Measurements from ENCODE around the gene PARD3. TPM values are rescaled to one million over a fixed set of nuclear protein-coding genes. Genes with fewer than 3 reads are reported as not detected.
"Not testable (repeated sequence)": the region's sequence is repeated elsewhere in the genome, so short reads cannot be mapped to it uniquely, and the experiment has no call there.

Gene PARD3
- total RNA-seq, 4 donors from 2014 or later, result 150 to 172 (median 165) TPM

DNA sequence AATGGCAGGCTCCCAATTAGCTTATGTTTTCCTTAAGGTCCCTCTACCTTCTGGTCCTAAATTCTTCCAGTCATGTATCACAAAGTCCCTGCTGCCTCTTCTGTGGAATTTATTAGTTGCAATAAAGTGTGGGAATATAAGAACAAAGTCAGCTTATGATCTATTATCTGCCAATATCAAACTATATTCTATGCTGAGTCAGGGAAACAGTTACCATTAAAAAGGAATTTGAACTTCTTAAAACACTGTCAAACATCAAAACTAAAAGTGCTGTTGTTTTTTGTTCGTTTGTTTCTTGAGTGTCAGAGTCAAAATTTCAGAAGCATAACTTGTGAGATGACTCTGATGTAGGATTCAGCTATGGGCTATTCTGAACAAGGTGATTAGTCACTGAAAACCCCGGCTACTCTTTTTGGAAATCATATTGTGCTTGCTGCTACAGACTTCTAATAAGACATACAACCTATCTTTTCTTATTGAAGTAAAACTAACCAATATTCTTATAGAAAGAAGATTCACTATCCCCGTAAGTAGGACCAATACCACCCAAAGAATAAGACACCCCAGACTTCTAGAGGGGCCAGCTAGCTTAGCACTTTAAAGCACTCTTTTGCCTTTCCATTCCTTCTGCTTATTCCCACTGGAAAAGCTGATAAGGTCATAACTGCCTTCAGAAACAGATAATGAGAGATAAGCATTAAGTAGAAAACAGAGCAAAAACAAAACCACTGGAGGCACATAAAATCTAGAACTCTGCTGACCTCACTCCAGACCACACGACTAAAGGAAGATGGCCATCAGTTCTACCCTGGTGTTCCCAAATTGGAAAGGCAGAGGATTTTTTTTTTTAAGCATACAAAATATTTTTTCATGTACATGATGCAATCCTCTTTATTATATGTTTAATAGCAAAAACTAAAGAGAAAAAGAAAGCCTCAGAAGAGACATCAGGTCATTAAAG is 370.6 kb downstream of the PARD3 start:
- no peak overlapping the region for H3K4me3 ChIP-seq (ENCODE audit: low read depth, poor library complexity, severe bottlenecking)
- intact Hi-C loops (cut with DNase I; ENCODE audit: low total_unique reads), result no loop called here
- TF ChIP-seq CTCF (IDR thresholded peaks at IDR 0.05) (no peak), POLR2A (IDR thresholded peaks at IDR 0.05) (no peak)
- WGBS, 2 donors, result 74 to 85% methylated on average over 4 of the region's 4 CpGs
- DNase-seq (ENCODE audit: low spot score in 2 of 2), result no peak

DNA sequence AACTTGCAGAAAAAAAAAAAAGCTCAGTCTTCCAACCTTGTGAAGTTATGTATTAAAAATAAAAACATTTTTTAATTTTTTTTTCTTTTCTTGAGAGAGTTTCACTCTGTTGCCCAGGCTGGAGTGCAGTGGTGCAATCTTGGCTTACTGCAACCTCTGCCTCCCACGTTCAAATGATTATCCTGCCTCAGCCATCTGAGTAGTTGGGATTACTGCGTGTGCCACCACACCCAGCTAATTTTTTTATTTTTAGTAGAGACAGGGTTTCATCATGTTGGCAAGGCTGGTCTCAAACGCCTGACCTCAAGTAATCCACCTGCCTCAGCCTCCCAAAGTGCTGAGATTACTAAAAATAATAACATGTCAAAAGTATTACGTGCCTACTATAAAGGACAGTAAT is 375.7 kb downstream of the PARD3 start:
- H3K4me3 ChIP-seq (ENCODE audit: low read depth, poor library complexity, severe bottlenecking); intact Hi-C loops (cut with DNase I; ENCODE audit: low total_unique reads): not testable (repeated sequence)
- 31 to 34% methylated on average over 4 of the region's 4 CpGs for WGBS, 2 donors
- peak in 1 of 2 donors; percentile 24 for DNase-seq (ENCODE audit: low spot score in 2 of 2)

GRCh38 chr10:34438741-34439140 is 376.4 kb downstream of the PARD3 start:
- H3K4me3 ChIP-seq (ENCODE audit: low read depth, poor library complexity, severe bottlenecking), result no peak overlapping the region
- intact Hi-C loops (cut with DNase I; ENCODE audit: low total_unique reads), result no loop called here
- no peak for DNase-seq (ENCODE audit: low spot score in 2 of 2)
- TF ChIP-seq CTCF (IDR thresholded peaks at IDR 0.05) (no peak), POLR2A (IDR thresholded peaks at IDR 0.05) (no peak)
- 75 to 81% methylated on average over 4 of the region's 4 CpGs for WGBS, 2 donors

GRCh38 chr10:34437906-34438305 is 377.2 kb downstream of the PARD3 start:
- TF ChIP-seq CTCF (IDR thresholded peaks at IDR 0.05) (no peak), POLR2A (IDR thresholded peaks at IDR 0.05) (no peak)
- 75 to 85% methylated on average over 5 of the region's 5 CpGs for WGBS, 2 donors
- no peak for DNase-seq (ENCODE audit: low spot score in 2 of 2)
- no peak overlapping the region for H3K4me3 ChIP-seq (ENCODE audit: low read depth, poor library complexity, severe bottlenecking)
- intact Hi-C loops (cut with DNase I; ENCODE audit: low total_unique reads), result no loop called here

DNA sequence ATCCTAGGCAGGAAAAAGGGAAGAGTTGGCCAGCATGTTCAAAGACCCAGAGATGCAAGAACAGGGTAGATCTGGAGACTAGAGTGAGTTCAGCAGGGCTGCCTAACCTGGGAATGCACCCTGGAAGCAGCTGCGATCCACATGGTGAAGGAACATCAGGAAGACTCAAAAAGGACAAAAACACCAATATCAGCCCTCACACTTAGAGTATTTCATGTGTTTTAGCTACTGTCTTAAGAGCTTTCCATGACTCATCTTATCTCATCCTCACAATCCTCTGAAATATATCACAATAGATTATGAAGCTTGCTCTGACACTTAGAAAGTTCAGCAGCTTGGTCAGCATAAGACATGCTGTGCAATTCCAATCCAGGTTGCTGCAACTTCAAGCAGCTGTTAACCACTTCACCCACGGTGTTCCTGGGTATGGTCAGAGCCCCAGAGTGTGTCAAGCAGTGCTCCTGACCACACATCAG is 380.9 kb downstream of the PARD3 start:
- WGBS, 2 donors, result 49 to 57% methylated on average over 2 of the region's 2 CpGs
- H3K4me3 ChIP-seq (ENCODE audit: low read depth, poor library complexity, severe bottlenecking), result no peak overlapping the region
- TF ChIP-seq CTCF (IDR thresholded peaks at IDR 0.05) (no peak), POLR2A (IDR thresholded peaks at IDR 0.05) (no peak)
- no peak for DNase-seq (ENCODE audit: low spot score in 2 of 2)
- intact Hi-C loops (cut with DNase I; ENCODE audit: low total_unique reads), result no loop called here

- TF ChIP-seq CTCF (IDR thresholded peaks at IDR 0.05) (no peak), POLR2A (IDR thresholded peaks at IDR 0.05) (no peak)
- no peak overlapping the region for H3K4me3 ChIP-seq (ENCODE audit: low read depth, poor library complexity, severe bottlenecking)
- DNase-seq (ENCODE audit: low spot score in 2 of 2), result no peak
- intact Hi-C loops (cut with DNase I; ENCODE audit: low total_unique reads), result no loop called here
- 49 to 64% methylated on average over 4 of the region's 4 CpGs for WGBS, 2 donors
Observed at GRCh38 chr10:34433241-34434076, 381.6 kb downstream of the PARD3 start.
